Body of pancreas (tissue), 4 donors: ENCODE results near the gene PARP4. TPM values are rescaled to one million over a fixed set of nuclear protein-coding genes. Genes with fewer than 3 reads are reported as not detected.
A peak's percentile ranks its signal among the peaks of the same experiment; 100 is the strongest.
"Not testable (repeated sequence)": the region's sequence is repeated elsewhere in the genome, so short reads cannot be mapped to it uniquely, and the experiment has no call there.

Source experiments
- ATAC-seq: fragments of 150-250 bp; one replicate; pipeline ENCODE4 v1.9.1; 2016
- DNase-seq, 4 donors: peaks; one replicate each; pipeline ENCODE4 v3.0.0-alpha.2; 2019
- H3K27ac ChIP-seq, 4 donors: fragments of 200-600 bp; sonication (generic); 1 replicate in 3 of 4; 2 replicates in 1 of 4; pipeline versions ENCODE4 v1.5.1 to v1.6.1; 2016 to 2019; ENCODE audit warnings: mild to moderate bottlenecking in 1 of 4, mixed read lengths in 1 of 4, moderate library complexity in 1 of 4
- H3K27me3 ChIP-seq, 2 donors: fragments of 200-600 bp; sonication (generic); one replicate each; pipeline ENCODE4 v1.6.0; 2016; ENCODE audit warnings: mild to moderate bottlenecking in 1 of 2
- H3K36me3 ChIP-seq, 2 donors: fragments of 200-600 bp; sonication (generic); replicated peaks in 1 of 2; 2 replicates each; pipeline ENCODE4 v1.5.1; 2016; ENCODE audit warnings: low read depth in 2 of 2; ENCODE audit not compliant: insufficient read depth in 1 of 2
- H3K4me1 ChIP-seq: fragments of 200-600 bp; sonication (generic); one replicate; pipeline ENCODE4 v1.6.0; 2016
- H3K4me3 ChIP-seq, 2 donors: fragments of 200-600 bp; sonication (generic); 1 replicate in 1 of 2; 2 replicates in 1 of 2; pipeline ENCODE4 v1.5.1; 2016 to 2019
- H3K9me3 ChIP-seq, 3 donors: fragments of 200-600 bp; sonication (generic); 1 replicate in 2 of 3; 2 replicates in 1 of 3; pipeline ENCODE4 v1.5.1; 2016
- CTCF ChIP-seq, 7 experiments: fragments of 450-650 bp in 4 of 7; fragments of 200-600 bp in 3 of 7; sonication (generic) in 3 of 7; IDR thresholded peaks; one replicate each; pipeline ENCODE4 v1.5.1; 2016 to 2019; ENCODE audit warnings: antibody characterized with exemption in 7 of 7
- POLR2A ChIP-seq, 3 donors: fragments of 450-650 bp; IDR thresholded peaks; one replicate each; pipeline ENCODE4 v1.6.1; 2016; ENCODE audit warnings: antibody characterized with exemption in 3 of 3, mild to moderate bottlenecking in 2 of 3
- WGBS, 2 donors: methylation state at CpG; one replicate each; pipeline ENCODE4 v1.1.5; 2017; 5-methylcytosine and 5-hydroxymethylcytosine counted together
- intact Hi-C: fragments of 100-400 bp; cut with DNase I; formaldehyde crosslinking; loops from one replicate; pipeline ENCODE4 v1.15.1; 2023
- total RNA-seq, 2 donors: library from RNA; depleted of rRNA; stranded (reverse); fragments of >200 nt; gene quantifications; one replicate each; pipeline ENCODE4 v1.1.0, GENCODE V29; 2016

PARP4 gene
- total RNA-seq, 2 donors from 2014 or later = 30.0 to 32.7 TPM

- ATAC-seq = no peak
These were observed 283 bp upstream of the PARP4 start for GRCh38 chr13:24512908-24513213.

GRCh38 chr13:24511816-24512196 is 772 bp downstream of the PARP4 start:
- ATAC-seq (no peak), DNase-seq (no peak)
- Histone ChIP-seq H3K4me1 (peaks cover 19% of the 10 kb centered on the region), H3K9me3 (no peaks in the 10 kb centered on the region), H3K27me3 (no peaks in the 10 kb centered on the region), H3K4me3 (peak overlapping the region; percentile 48 to 65), H3K36me3 (no peaks in the 10 kb centered on the region), H3K27ac (peak overlapping the region; percentile 87 to 99 (median 97))
- WGBS, 2 donors = 1 to 2% methylated on average over 6 of the region's 6 CpGs
- intact Hi-C loops = no loop called here
- TF ChIP-seq CTCF (IDR thresholded peaks at IDR 0.05) (no peak), POLR2A (IDR thresholded peaks at IDR 0.05) (no peak)

More at GRCh38 chr13:24512908-24513213, 283 bp upstream of the PARP4 start:
- H3K9me3 ChIP-seq = no peaks in the 10 kb centered on the region
- H3K36me3 ChIP-seq = no peaks in the 10 kb centered on the region
- peak overlapping the region; percentile 87 to 99 (median 97) for H3K27ac ChIP-seq
- H3K4me3 ChIP-seq = peak overlapping the region; percentile 48 to 65
- WGBS, 2 donors = 0 to 1% methylated on average over 9 to 10 of the region's 10 CpGs
- H3K4me1 ChIP-seq = peaks cover 19% of the 10 kb centered on the region
- TF ChIP-seq CTCF (IDR thresholded peaks at IDR 0.05) = no peak
- TF ChIP-seq POLR2A (IDR thresholded peaks at IDR 0.05) = peak in 2 of 3 donors; percentile 37 to 59
- H3K27me3 ChIP-seq = no peaks in the 10 kb centered on the region
- no peak for DNase-seq
- intact Hi-C loops = no loop called here

- peak overlapping the region in 1 of 2 donors; percentile 48 for H3K4me3 ChIP-seq
- no peaks in the 10 kb centered on the region for H3K9me3 ChIP-seq
- TF ChIP-seq CTCF (IDR thresholded peaks at IDR 0.05) (no peak), POLR2A (IDR thresholded peaks at IDR 0.05) (peak in 1 of 3 donors; percentile 29)
- ATAC-seq = no peak
- no peaks in the 10 kb centered on the region for H3K36me3 ChIP-seq
- peak overlapping the region; percentile 87 to 99 (median 97) for H3K27ac ChIP-seq
- H3K4me1 ChIP-seq = peaks cover 19% of the 10 kb centered on the region
- no peaks in the 10 kb centered on the region for H3K27me3 ChIP-seq
- DNase-seq = peak in 2 of 4 donors; percentile 10 to 29
- intact Hi-C loops = no loop called here
- 64 to 69% methylated on average over 20 to 22 of the region's 22 CpGs for WGBS, 2 donors
These were observed 1.4 kb downstream of the PARP4 start for GRCh38 chr13:24511019-24511815.

- 96 to 100% methylated on average over 2 to 31 of the region's 50 CpGs for WGBS, 2 donors
- H3K27me3 ChIP-seq = no peaks in the 10 kb centered on the region
- no peak overlapping the region for H3K4me3 ChIP-seq
- peaks cover 14% of the 10 kb centered on the region for H3K4me1 ChIP-seq
- H3K36me3 ChIP-seq = no peaks in the 10 kb centered on the region
- intact Hi-C loops = no loop called here
- no peaks in the 10 kb centered on the region for H3K9me3 ChIP-seq
- TF ChIP-seq CTCF (IDR thresholded peaks at IDR 0.05) (no peak), POLR2A (IDR thresholded peaks at IDR 0.05) (no peak)
- H3K27ac ChIP-seq = no peak overlapping the region
- DNase-seq (no peak), ATAC-seq (no peak)
These were observed 5.8 kb downstream of the PARP4 start for GRCh38 chr13:24506698-24507335.

- 94 to 100% methylated on average over 6 of the region's 6 CpGs for whole genome bisulfite sequencing, 2 donors
- H3K9me3 ChIP-seq, intact Hi-C loops, ATAC-seq, H3K27ac ChIP-seq, H3K27me3 ChIP-seq, H3K4me1 ChIP-seq, DNase-seq, H3K36me3 ChIP-seq, H3K4me3 ChIP-seq: not testable (repeated sequence)
These were observed 6.3 kb downstream of the PARP4 start for GRCh38 chr13:24506283-24506682.
